Fibroblast of the aortic adventitia (primary cell): ENCODE data around the gene TBL1X. TPM values are rescaled to one million over a fixed set of nuclear protein-coding genes. Genes with fewer than 3 reads are reported as not detected.

Source experiments
- DNase-seq: peaks from one replicate; pipeline ENCODE4 v3.0.0-alpha.2; 2010; ENCODE audit warnings: low read depth
- H3K4me3 ChIP-seq: 2 replicates; pipeline ENCODE4 v1.5.1; 2011; ENCODE audit warnings: low read depth, mild to moderate bottlenecking, control low read depth, low read length, moderate library complexity
- CTCF ChIP-seq: IDR thresholded peaks from 2 replicates; pipeline ENCODE4 v1.5.1; 2011; ENCODE audit warnings: mild to moderate bottlenecking, low read length, control low read depth, inconsistent platforms; ENCODE audit not compliant: insufficient read depth
- total RNA-seq: library from RNA; depleted of rRNA; stranded (reverse); fragments of >200 nt; gene quantifications from 2 replicates; pipeline ENCODE4 v1.2.3, GENCODE V29; 2012; ENCODE audit warnings: low replicate concordance

TBL1X gene
- total RNA-seq, 1 donor: 15.6 TPM

DNA sequence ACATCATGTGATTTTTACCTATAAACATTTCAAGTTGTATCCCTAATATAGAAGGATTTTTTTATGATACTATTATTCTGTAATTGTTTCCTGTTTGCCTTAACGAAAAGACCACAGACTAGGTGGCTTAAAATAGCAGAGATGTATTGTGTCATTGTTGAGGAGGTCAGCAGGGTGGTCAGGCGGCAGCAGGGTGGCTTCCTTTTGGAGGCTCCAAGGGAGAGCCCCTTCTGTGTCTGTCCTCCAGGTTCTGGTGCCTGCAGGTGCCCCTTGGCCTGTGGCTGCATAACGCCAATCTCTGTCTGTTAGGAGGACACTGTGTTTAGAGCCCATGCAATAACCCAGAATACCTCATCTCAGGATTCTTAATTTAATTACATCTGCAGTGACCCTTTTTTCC is 118.1 kb downstream of the TBL1X start:
- TF ChIP-seq CTCF: no peak
- no peak overlapping the region for H3K4me3 ChIP-seq
- no peak for DNase-seq

- DNase-seq: no peak
- TF ChIP-seq CTCF: no peak
- H3K4me3 ChIP-seq: no peak overlapping the region
Observed at GRCh38 chrX:9586992-9587392, 122.1 kb downstream of the TBL1X start.

DNA sequence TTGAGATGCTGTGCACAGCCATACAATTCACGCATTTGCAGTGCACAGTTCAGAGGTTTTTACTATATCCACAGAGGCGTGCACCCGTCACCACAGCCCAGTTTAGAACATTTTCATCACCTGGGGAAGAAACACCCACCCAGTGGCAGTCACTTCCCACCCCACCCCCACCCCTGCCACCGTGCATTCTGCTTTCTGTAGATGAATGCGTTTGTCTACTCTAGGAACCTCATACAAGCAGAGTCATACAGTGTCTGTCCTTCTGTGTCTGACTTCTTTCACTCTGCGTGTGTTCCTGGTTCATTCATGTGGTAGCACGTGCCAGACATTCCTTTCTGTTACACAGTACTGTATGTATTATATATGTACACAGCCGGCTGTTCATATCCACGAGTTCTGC is 122.8 kb downstream of the TBL1X start:
- H3K4me3 ChIP-seq: no peak overlapping the region
- no peak for DNase-seq
- TF ChIP-seq CTCF: no peak

GRCh38 chrX:9591496-9591895 is 126.6 kb downstream of the TBL1X start:
- no peak overlapping the region for H3K4me3 ChIP-seq
- no peak for TF ChIP-seq CTCF
- no peak for DNase-seq

DNA sequence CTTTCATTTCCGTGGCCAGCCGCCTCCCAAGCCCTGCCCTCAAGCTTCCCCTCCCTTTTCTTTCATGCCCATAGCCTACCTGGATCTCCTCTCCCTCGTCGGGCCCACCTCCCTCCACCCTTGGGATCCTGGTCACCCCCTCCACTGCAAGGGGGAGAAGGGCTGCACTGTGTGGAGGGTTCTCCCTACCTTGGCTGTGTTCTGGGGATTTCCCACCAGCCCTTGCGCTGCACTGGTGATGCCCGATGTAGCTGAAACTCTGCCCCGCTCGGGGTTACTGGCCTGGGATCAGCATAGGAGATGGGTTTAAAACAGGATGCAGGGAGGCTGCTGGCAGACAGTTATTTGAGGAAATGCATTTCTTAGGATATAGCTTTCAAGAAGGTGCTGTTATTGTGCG is 128.9 kb downstream of the TBL1X start:
- H3K4me3 ChIP-seq: no peak overlapping the region
- no peak for TF ChIP-seq CTCF
- no peak for DNase-seq

GRCh38 chrX:9595174-9595573 is 130.3 kb downstream of the TBL1X start:
- TF ChIP-seq CTCF: no peak
- peak; percentile 30 for DNase-seq
- H3K4me3 ChIP-seq: no peak overlapping the region

GRCh38 chrX:9596837-9597236 is 132.0 kb downstream of the TBL1X start:
- no peak for DNase-seq
- H3K4me3 ChIP-seq: no peak overlapping the region
- no peak for TF ChIP-seq CTCF
